ENCODE measurements around the gene MTG1.

Gene MTG1

DNA sequence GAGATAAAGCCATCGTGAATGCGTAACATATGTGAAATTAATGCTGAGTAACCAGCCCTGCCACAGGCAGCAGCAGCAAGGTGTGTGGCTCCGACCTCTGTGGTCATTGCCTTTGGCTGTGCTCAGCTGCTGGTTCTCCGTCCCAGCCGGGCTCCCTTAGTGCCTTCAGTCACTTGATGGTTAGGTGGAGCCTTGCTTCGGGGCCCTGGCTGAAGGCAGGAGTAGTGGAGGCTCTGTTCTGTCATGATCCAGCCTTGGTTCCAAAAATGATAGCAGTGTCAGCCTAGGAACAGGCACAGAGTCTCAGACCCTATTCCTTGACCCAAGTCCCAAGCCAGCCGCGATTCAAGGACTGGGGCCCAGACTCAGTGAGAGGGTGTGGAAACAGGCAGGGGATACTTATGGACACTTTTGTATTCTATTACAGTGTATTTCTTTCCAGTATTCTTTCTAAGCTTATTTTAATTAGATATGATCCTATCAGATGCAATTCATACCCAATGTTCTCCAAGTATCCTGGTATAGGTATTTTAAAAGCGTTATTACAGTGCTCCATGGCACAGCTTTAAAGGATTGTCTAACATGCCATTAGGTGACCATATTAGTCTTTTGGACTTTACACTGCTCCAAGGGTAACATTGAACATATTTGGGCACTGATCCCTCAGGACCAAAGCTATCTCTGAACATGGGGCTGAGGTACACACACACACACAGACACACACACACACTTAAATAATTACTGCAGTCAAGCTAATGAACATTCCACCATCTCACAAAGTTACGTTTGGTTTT is 68.8 kb downstream of the MTG1 start:
- TF ChIP-seq POLR2A (IDR thresholded peaks at IDR 0.05; ENCODE audit: extremely low read depth, insufficient read length) (no peak), MYC (IDR thresholded peaks at IDR 0.05; ENCODE audit: low read depth, low read length) (no peak)
- TF ChIP-seq, protein P1, sequence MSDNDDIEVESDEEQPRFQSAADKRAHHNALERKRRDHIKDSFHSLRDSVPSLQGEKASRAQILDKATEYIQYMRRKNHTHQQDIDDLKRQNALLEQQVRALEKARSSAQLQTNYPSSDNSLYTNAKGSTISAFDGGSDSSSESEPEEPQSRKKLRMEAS (IDR thresholded peaks at IDR 0.05; ENCODE audit: low read depth, low read length), result no peak
- TF ChIP-seq, protein P2, sequence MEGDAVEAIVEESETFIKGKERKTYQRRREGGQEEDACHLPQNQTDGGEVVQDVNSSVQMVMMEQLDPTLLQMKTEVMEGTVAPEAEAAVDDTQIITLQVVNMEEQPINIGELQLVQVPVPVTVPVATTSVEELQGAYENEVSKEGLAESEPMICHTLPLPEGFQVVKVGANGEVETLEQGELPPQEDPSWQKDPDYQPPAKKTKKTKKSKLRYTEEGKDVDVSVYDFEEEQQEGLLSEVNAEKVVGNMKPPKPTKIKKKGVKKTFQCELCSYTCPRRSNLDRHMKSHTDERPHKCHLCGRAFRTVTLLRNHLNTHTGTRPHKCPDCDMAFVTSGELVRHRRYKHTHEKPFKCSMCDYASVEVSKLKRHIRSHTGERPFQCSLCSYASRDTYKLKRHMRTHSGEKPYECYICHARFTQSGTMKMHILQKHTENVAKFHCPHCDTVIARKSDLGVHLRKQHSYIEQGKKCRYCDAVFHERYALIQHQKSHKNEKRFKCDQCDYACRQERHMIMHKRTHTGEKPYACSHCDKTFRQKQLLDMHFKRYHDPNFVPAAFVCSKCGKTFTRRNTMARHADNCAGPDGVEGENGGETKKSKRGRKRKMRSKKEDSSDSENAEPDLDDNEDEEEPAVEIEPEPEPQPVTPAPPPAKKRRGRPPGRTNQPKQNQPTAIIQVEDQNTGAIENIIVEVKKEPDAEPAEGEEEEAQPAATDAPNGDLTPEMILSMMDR (IDR thresholded peaks at IDR 0.05; ENCODE audit: low read depth, low read length), result no peak
- no peak for DNase-seq (ENCODE audit: low read depth)
- no peak overlapping the region for H3K4me3 ChIP-seq (ENCODE audit: low read depth, low read length)

DNA sequence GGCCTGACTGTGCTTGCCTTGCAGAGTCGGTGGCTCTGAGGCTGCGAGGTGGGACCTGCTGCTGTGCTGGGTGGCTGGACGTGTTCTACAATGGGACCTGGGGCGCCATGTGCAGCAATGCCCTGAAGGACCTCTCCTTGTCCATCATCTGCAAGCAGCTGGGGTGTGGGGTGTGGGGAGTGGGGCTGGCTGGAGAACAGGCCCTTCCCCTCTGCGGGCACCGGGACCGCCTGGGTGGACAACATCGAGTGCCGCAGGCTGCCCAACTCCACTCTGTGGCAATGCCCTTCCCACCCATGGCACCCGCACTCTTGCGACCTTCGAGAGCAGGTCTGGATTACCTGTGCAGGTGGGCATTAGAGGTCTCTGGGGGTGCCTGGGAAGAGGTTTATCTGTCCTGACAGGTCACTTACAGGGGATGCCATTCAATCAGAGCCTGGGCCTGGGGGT is 70.7 kb downstream of the MTG1 start:
- DNase-seq (ENCODE audit: low read depth), result no peak
- TF ChIP-seq, protein P2 (IDR thresholded peaks at IDR 0.05; ENCODE audit: low read depth, low read length), result no peak
- TF ChIP-seq MYC (IDR thresholded peaks at IDR 0.05; ENCODE audit: low read depth, low read length), result no peak
- no peak for TF ChIP-seq POLR2A (IDR thresholded peaks at IDR 0.05; ENCODE audit: extremely low read depth, insufficient read length)
- TF ChIP-seq, protein P1 (IDR thresholded peaks at IDR 0.05; ENCODE audit: low read depth, low read length), result no peak
- H3K4me3 ChIP-seq (ENCODE audit: low read depth, low read length), result no peak overlapping the region

DNA sequence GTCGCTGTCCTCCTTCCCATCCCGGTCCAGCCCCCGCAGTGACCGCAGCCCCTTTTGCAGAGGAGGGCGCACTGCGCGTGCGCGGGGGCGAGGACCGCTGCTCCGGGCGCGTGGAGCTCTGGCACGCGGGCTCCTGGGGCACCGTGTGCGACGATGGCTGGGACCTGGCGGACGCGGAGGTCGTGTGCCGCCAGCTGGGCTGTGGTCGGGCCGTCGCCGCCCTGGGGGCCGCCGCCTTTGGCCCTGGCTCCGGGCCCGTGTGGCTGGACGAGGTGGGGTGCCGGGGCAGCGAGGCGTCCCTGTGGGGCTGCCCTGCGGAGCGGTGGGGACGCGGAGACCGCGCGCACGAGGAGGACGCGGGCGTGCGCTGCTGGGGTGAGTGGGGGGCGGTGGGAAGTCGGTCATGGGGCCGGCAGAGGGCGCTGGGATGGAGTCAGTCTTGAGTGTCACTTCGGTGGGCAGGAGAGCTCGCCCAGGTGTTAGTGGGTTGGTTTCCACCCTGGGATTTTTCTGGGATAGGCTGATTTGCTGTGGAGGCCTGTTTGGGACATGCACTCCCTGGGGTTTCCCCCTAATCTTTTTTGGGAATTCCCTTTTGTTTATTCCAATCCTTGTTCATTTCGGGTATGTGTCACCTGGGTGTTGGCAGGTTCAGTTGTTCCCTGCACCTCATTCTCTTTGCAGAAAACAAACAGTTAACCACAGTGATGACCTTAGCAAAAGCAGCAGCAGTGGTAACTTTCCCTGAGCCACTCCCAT is 71.4 kb downstream of the MTG1 start:
- H3K4me3 ChIP-seq (ENCODE audit: low read depth, low read length), result no peak overlapping the region
- TF ChIP-seq, protein P1 (IDR thresholded peaks at IDR 0.05; ENCODE audit: low read depth, low read length), result no peak
- TF ChIP-seq MYC (IDR thresholded peaks at IDR 0.05; ENCODE audit: low read depth, low read length) (no peak), POLR2A (IDR thresholded peaks at IDR 0.05; ENCODE audit: extremely low read depth, insufficient read length) (no peak)
- TF ChIP-seq, protein P2 (IDR thresholded peaks at IDR 0.05; ENCODE audit: low read depth, low read length), result no peak
- DNase-seq (ENCODE audit: low read depth), result no peak

DNA sequence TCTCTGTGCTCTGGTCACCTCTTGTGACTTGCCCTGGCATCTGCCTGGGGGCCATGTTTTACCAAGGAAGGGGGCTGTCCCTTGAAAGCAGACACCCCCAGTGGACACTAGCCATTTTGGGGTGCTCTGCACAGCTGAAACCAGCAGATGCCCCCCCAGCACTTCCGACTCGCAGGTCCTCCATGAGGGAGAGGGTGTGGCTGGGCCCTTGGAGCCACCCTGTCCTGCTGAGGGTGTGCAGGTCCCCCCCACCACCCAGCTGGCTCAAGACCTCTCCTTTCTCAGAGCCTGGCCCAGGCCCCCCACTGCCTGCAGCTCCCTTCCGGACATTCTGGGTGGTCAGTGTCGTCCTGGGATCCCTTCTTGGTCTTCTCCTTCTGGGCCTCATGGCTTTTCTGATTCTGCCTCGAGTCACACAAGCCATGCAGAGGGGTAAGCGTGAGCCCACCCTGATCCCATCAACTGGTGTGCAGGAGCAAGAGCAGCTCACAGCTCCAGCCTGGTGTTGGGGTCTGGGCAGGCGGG is 72.1 kb downstream of the MTG1 start:
- no peak for DNase-seq (ENCODE audit: low read depth)
- TF ChIP-seq, protein P1 (IDR thresholded peaks at IDR 0.05; ENCODE audit: low read depth, low read length), result no peak
- TF ChIP-seq MYC (IDR thresholded peaks at IDR 0.05; ENCODE audit: low read depth, low read length) (no peak), POLR2A (IDR thresholded peaks at IDR 0.05; ENCODE audit: extremely low read depth, insufficient read length) (no peak)
- TF ChIP-seq, protein P2 (IDR thresholded peaks at IDR 0.05; ENCODE audit: low read depth, low read length), result no peak
- no peak overlapping the region for H3K4me3 ChIP-seq (ENCODE audit: low read depth, low read length)

DNA sequence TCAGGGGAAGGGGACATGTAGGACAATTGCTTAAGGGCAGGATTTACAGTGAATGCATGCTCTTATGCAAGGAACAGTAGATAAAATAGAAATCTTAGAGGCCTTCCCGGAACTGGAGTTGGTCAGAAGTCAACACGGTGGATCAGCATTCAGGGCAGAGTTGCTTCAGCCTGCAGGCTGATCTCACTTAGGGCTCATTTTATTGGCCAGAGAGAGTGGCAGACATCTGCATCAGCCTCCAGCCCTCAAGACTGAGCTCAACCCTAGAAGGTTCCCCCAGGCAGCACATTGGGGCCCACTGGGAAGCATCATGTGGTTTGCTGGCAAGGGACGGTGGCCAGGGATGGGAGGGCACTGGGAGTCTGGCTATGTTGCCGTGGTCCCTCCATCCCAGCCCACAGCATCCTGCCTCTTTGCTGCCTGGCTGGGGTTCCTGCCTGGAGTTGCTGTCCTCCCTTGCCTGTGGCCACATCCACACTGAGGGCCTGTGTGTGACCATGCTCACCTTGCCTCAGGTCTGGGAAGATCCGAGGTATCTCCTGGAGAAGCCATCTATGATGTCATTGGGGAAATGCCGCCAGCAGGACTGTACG is 72.8 kb downstream of the MTG1 start:
- no peak overlapping the region for H3K4me3 ChIP-seq (ENCODE audit: low read depth, low read length)
- TF ChIP-seq MYC (IDR thresholded peaks at IDR 0.05; ENCODE audit: low read depth, low read length) (no peak), POLR2A (IDR thresholded peaks at IDR 0.05; ENCODE audit: extremely low read depth, insufficient read length) (no peak)
- TF ChIP-seq, protein P1 (IDR thresholded peaks at IDR 0.05; ENCODE audit: low read depth, low read length), result no peak
- TF ChIP-seq, protein P2 (IDR thresholded peaks at IDR 0.05; ENCODE audit: low read depth, low read length), result no peak
- DNase-seq (ENCODE audit: low read depth), result no peak

All from NB4 (cell line).